HEK293T (cell line): ENCODE results near the gene ELL2.

Experiments used
- CTCF ChIA-PET: fragments of 350-600 bp; formaldehyde crosslinking; extraction: SDS; loops from one replicate; lab custom pipeline; 2021; ENCODE audit warnings: antibody characterized with exemption, inconsistent platforms; lab: Yijun Ruan, JAX
- POLR2A ChIA-PET: fragments of 350-600 bp; formaldehyde crosslinking; extraction: SDS; loops from one replicate; lab custom pipeline; 2020; ENCODE audit warnings: antibody characterized with exemption, inconsistent platforms; lab: Yijun Ruan, JAX
- DNase-seq: peaks from one replicate; pipeline ENCODE4 v3.0.0; 2012; ENCODE audit warnings: mixed read lengths; ENCODE audit errors: extremely low spot score
- ARNT ChIP-seq: fragments of 450-650 bp; IDR thresholded peaks from 2 replicates; pipeline ENCODE4 v1.6.1; 2017; ENCODE audit warnings: mild to moderate bottlenecking
- BHLHE40 ChIP-seq: fragments of 450-650 bp; IDR thresholded peaks from 2 replicates; pipeline ENCODE4 v1.6.1; 2016; ENCODE audit warnings: mild to moderate bottlenecking, moderate library complexity, borderline replicate concordance
- CTBP1 ChIP-seq: fragments of 450-650 bp; IDR thresholded peaks from 2 replicates; pipeline ENCODE4 v1.6.1; 2016; ENCODE audit warnings: borderline replicate concordance
- ELF4 ChIP-seq: fragments of 450-650 bp; IDR thresholded peaks from 2 replicates; pipeline ENCODE4 v1.6.1; 2017; ENCODE audit warnings: antibody characterized with exemption
- FOXA1 ChIP-seq: fragments of 450-650 bp; IDR thresholded peaks from 2 replicates; pipeline ENCODE4 v1.6.1; 2016; ENCODE audit warnings: mild to moderate bottlenecking
- FOXK2 ChIP-seq: fragments of 450-650 bp; IDR thresholded peaks from 2 replicates; pipeline ENCODE4 v1.6.1; 2016; ENCODE audit warnings: mild to moderate bottlenecking
- FOXM1 ChIP-seq: fragments of 450-650 bp; IDR thresholded peaks from 2 replicates; pipeline ENCODE4 v1.6.1; 2017; ENCODE audit warnings: mild to moderate bottlenecking, borderline replicate concordance
- HDGF ChIP-seq: fragments of 450-650 bp; IDR thresholded peaks from 2 replicates; pipeline ENCODE4 v1.6.1; 2017; ENCODE audit warnings: antibody characterized with exemption, borderline replicate concordance
- L3MBTL2 ChIP-seq: fragments of 450-650 bp; conservative IDR thresholded peaks from 2 replicates; pipeline ENCODE4 v1.6.1; 2016; ENCODE audit warnings: mild to moderate bottlenecking
- LEF1 ChIP-seq: fragments of 450-650 bp; IDR thresholded peaks from 2 replicates; pipeline ENCODE4 v1.6.1; 2017; ENCODE audit warnings: mild to moderate bottlenecking, borderline replicate concordance
- NFRKB ChIP-seq: fragments of 450-650 bp; IDR thresholded peaks from 2 replicates; pipeline ENCODE4 v1.6.1; 2016; ENCODE audit warnings: mild to moderate bottlenecking, moderate library complexity
- PKNOX1 ChIP-seq: fragments of 450-650 bp; IDR thresholded peaks from 2 replicates; pipeline ENCODE4 v1.6.1; 2016
- SP1 ChIP-seq: fragments of 450-650 bp; IDR thresholded peaks from 2 replicates; pipeline ENCODE4 v1.6.1; 2017
- SUZ12 ChIP-seq: fragments of 450-650 bp; IDR thresholded peaks from 2 replicates; pipeline ENCODE4 v1.6.1; 2016; ENCODE audit warnings: mild to moderate bottlenecking
- TARDBP ChIP-seq: fragments of 450-650 bp; IDR thresholded peaks from 2 replicates; pipeline ENCODE4 v1.6.1; 2016
- ZNF384 ChIP-seq: fragments of 450-650 bp; IDR thresholded peaks from 2 replicates; pipeline ENCODE4 v1.6.1; 2016

The ELL2 gene

GRCh38 chr5:95975703-95976102 is 14.1 kb upstream of the ELL2 start:
- ChIA-PET POLR2A (no interaction called here), CTCF (no interaction called here)
- no peak for DNase-seq
- TF ChIP-seq HDGF (no peak), PKNOX1 (no peak), BHLHE40 (no peak), TARDBP (no peak), ZNF384 (no peak), SP1 (no peak), ELF4 (no peak), ARNT (no peak), SUZ12 (no peak), NFRKB (no peak), LEF1 (no peak), FOXK2 (no peak), CTBP1 (no peak), FOXA1 (no peak), L3MBTL2 (no peak), FOXM1 (no peak)

GRCh38 chr5:95973793-95974325 is 12.2 kb upstream of the ELL2 start:
- TF ChIP-seq SUZ12 = no peak
- no peak for TF ChIP-seq HDGF
- TF ChIP-seq SP1 = no peak
- TF ChIP-seq TARDBP = no peak
- no peak for TF ChIP-seq CTBP1
- TF ChIP-seq FOXA1 = no peak
- TF ChIP-seq NFRKB = no peak
- TF ChIP-seq FOXM1 = no peak
- TF ChIP-seq FOXK2 = no peak
- no peak for TF ChIP-seq ARNT
- TF ChIP-seq BHLHE40 = no peak
- POLR2A ChIA-PET = no interaction called here
- no peak for DNase-seq
- CTCF ChIA-PET = interaction anchor here (0.7 kb wide), 1 partner anchor 13 kb away, joined by 3 read pairs; no protein-coding TSS in a partner anchor

GRCh38 chr5:95972196-95972595 is 10.5 kb upstream of the ELL2 start:
- ChIA-PET POLR2A (no interaction called here), CTCF (no interaction called here)
- no peak for DNase-seq
- no peak for TF ChIP-seq SP1
- TF ChIP-seq ZNF384 = no peak
- TF ChIP-seq FOXM1 = no peak
- TF ChIP-seq BHLHE40 = no peak
- TF ChIP-seq PKNOX1 = no peak
- no peak for TF ChIP-seq ARNT
- no peak for TF ChIP-seq TARDBP
- no peak for TF ChIP-seq CTBP1
- no peak for TF ChIP-seq L3MBTL2
- no peak for TF ChIP-seq ELF4
- TF ChIP-seq LEF1 = no peak
- no peak for TF ChIP-seq FOXA1
- no peak for TF ChIP-seq FOXK2
- no peak for TF ChIP-seq HDGF
- TF ChIP-seq SUZ12 = no peak
- TF ChIP-seq NFRKB = no peak

- ChIA-PET POLR2A (no interaction called here), CTCF (no interaction called here)
- DNase-seq = no peak
- TF ChIP-seq FOXA1 = no peak
- no peak for TF ChIP-seq L3MBTL2
- TF ChIP-seq LEF1 = no peak
- no peak for TF ChIP-seq FOXK2
- no peak for TF ChIP-seq ELF4
- no peak for TF ChIP-seq SUZ12
- no peak for TF ChIP-seq NFRKB
- TF ChIP-seq CTBP1 = no peak
- no peak for TF ChIP-seq PKNOX1
- TF ChIP-seq SP1 = no peak
- TF ChIP-seq TARDBP = no peak
- no peak for TF ChIP-seq HDGF
Observed at GRCh38 chr5:95970359-95970704, 8.7 kb upstream of the ELL2 start.

GRCh38 chr5:95969651-95970358 is 8.2 kb upstream of the ELL2 start:
- ChIA-PET POLR2A (no interaction called here), CTCF (no interaction called here)
- no peak for TF ChIP-seq HDGF
- no peak for TF ChIP-seq NFRKB
- no peak for TF ChIP-seq L3MBTL2
- TF ChIP-seq PKNOX1 = no peak
- TF ChIP-seq ELF4 = no peak
- no peak for TF ChIP-seq TARDBP
- no peak for TF ChIP-seq FOXM1
- TF ChIP-seq CTBP1 = no peak
- TF ChIP-seq ARNT = no peak
- TF ChIP-seq FOXK2 = no peak
- TF ChIP-seq LEF1 = no peak
- no peak for TF ChIP-seq SP1
- no peak for TF ChIP-seq SUZ12
- no peak for DNase-seq
